ENCODE measurements around the gene ARSB.

Gene ARSB

GRCh38 chr5:78727786-78728761 is 257.0 kb downstream of the ARSB start:
- Histone ChIP-seq H3K4me1 (ENCODE audit: control insufficient read depth, insufficient read depth, low read length) (no peaks in the 10 kb centered on the region), H3K9ac (ENCODE audit: low read depth, low read length) (no peak overlapping the region), H3K9me3 (ENCODE audit: control insufficient read depth, insufficient read depth, low read length) (no peaks in the 10 kb centered on the region), H3K36me3 (ENCODE audit: control insufficient read depth, insufficient read depth, low read length) (no peaks in the 10 kb centered on the region), H3K27me3 (ENCODE audit: control insufficient read depth, insufficient read depth, low read length) (no peaks in the 10 kb centered on the region), H3K4me3 (ENCODE audit: low read depth, low read length) (no peak overlapping the region)

Measured in iPS-15b (cell line).